Small intestine (tissue), 7 donors: Measurements from ENCODE around the gene GFRA1. TPM values are rescaled to one million over a fixed set of nuclear protein-coding genes. Genes with fewer than 3 reads are reported as not detected.
A peak's percentile ranks its signal among the peaks of the same experiment; 100 is the strongest.

Experiments
- DNase-seq, 2 donors: peaks; one replicate each; pipeline versions ENCODE4 v3.0.0 to v3.0.0-alpha.2; 2013
- FAIRE-seq: peaks from 2 replicates; lab custom pipeline; 2012; peaks lifted over from hg19 to GRCh38; lab: Jason Lieb, UNC
- H3K27ac ChIP-seq, 3 donors: one replicate each; pipeline ENCODE4 v1.5.1; 2013; ENCODE audit warnings: low read length in 2 of 3, mild to moderate bottlenecking in 2 of 3, control low read depth in 1 of 3, inconsistent platforms in 1 of 3, low read depth in 1 of 3, moderate library complexity in 1 of 3
- H3K27me3 ChIP-seq, 3 donors: one replicate each; pipeline ENCODE4 v1.6.1; 2013; ENCODE audit warnings: low read length in 3 of 3, inconsistent platforms in 1 of 3; ENCODE audit not compliant: control insufficient read depth in 3 of 3, insufficient read depth in 3 of 3
- H3K36me3 ChIP-seq, 3 donors: one replicate each; pipeline ENCODE4 v1.6.1; 2013; ENCODE audit warnings: low read length in 3 of 3, inconsistent platforms in 1 of 3, low read depth in 1 of 3, mild to moderate bottlenecking in 1 of 3, moderate library complexity in 1 of 3; ENCODE audit not compliant: control insufficient read depth in 3 of 3, insufficient read depth in 2 of 3
- H3K4me1 ChIP-seq, 3 donors: one replicate each; pipeline ENCODE4 v1.6.1; 2013; ENCODE audit warnings: low read length in 2 of 3, inconsistent platforms in 1 of 3, low read depth in 1 of 3, mild to moderate bottlenecking in 1 of 3, moderate library complexity in 1 of 3; ENCODE audit not compliant: control insufficient read depth in 3 of 3, insufficient read depth in 2 of 3
- H3K4me3 ChIP-seq, 3 donors: one replicate each; pipeline ENCODE4 v1.5.1; 2013; ENCODE audit warnings: low read length in 3 of 3, control low read depth in 1 of 3, inconsistent platforms in 1 of 3, low read depth in 1 of 3, mild to moderate bottlenecking in 1 of 3, moderate library complexity in 1 of 3
- H3K9me3 ChIP-seq, 2 donors: one replicate each; pipeline ENCODE4 v1.6.1; 2013; ENCODE audit warnings: low read depth in 1 of 2, low read length in 1 of 2; ENCODE audit not compliant: control insufficient read depth in 2 of 2, insufficient read depth in 1 of 2
- WGBS, 3 donors: extraction: QIAGEN DNeasy Blood & Tissue Kit; methylation state at CpG; one replicate each; pipeline ENCODE4 v1.1.7; 2013; 5-methylcytosine and 5-hydroxymethylcytosine counted together
- polyA plus RNA-seq, 4 donors: library from polyadenylated mRNA; stranded (reverse) in 3 of 4; unstranded in 1 of 4; fragments of 200-250 nt in 3 of 4; fragments of 120-200 nt in 1 of 4; gene quantifications; one replicate each; pipeline versions ENCODE4 v1.2.1 to v1.2.3, GENCODE V29; 2013
- donor health status: healthy with polysubstance abuse.
- donor health status: control.
- donor health status: control.
- donor health status: Bipolar disorder and iron deficiency.
- donor health status: healthy.

The GFRA1 gene
- polyA plus RNA-seq, 4 donors, result 0.22 to 7.4 (median 1.6) TPM

DNA sequence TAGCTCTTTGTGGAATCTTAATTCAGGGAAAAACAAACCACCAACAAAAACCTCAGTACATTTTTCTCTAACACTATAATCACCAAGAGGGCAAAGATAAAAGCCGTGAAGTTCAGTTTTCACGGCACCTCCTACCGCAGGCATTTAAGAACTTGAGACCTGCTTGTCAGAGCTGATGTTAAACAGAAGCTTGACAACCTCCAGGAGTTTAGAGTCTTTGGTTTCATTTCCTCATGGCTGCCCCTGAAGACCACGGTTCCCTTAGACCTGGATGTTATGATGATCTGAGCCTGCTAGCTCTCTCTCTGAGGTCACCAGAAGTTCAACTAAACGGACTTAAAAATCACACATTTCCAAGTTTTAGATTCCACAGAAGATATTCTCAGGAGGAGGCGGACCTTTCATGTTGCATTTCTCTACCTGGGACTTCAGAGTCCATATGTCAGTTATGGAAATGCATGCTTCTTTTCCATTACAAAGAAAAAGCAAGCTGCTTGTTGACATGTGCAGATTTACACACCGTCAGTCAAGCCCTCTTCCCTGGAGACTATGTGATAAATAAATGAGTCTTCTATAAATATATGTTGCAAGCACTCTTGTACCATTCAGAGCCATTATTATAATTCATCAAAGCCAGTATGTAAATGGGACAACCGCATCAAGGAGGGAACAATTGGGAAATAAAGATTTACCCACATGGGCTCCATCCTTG, 258.0 kb downstream of the GFRA1 start:
- peak in 1 of 2 donors; percentile 5 for DNase-seq
- no peak overlapping the region for H3K27ac ChIP-seq
- no peaks in the 10 kb centered on the region for H3K36me3 ChIP-seq
- H3K9me3 ChIP-seq, result no peaks in the 10 kb centered on the region
- no peaks in the 10 kb centered on the region for H3K4me1 ChIP-seq
- WGBS, 3 donors, result 36 to 41% (median 40%) methylated on average over 8 of the region's 8 CpGs
- H3K4me3 ChIP-seq, result no peak overlapping the region
- H3K27me3 ChIP-seq, result no peaks in the 10 kb centered on the region
- FAIRE-seq, result no peak

DNA sequence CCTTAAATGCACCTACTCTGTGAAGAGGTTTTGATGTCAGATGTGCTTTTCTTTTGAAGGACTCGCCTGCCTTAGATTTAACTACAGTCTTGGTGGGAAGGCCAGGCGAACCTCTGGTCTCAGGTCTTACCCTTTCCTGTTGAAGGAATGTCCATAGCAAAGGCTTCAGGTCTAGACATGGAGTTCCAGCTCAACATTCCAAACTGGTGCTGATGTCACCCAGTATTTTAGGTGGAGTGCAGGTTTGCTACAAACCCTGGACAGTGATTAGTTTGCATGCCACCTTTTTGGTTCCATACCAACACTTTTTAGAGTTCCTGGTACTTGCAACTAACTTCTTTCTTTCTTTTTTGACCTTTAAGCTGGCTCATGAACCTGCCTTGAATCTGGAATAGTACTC, 258.7 kb downstream of the GFRA1 start:
- no peaks in the 10 kb centered on the region for H3K36me3 ChIP-seq
- H3K27me3 ChIP-seq, result no peaks in the 10 kb centered on the region
- H3K9me3 ChIP-seq, result peaks cover 0 to 5% of the 10 kb centered on the region in 2 donors
- DNase-seq, result no peak
- H3K27ac ChIP-seq, result no peak overlapping the region
- WGBS, 3 donors, result 77 to 85% (median 85%) methylated on average over 2 of the region's 2 CpGs
- no peak overlapping the region for H3K4me3 ChIP-seq
- FAIRE-seq, result no peak
- no peaks in the 10 kb centered on the region for H3K4me1 ChIP-seq

DNA sequence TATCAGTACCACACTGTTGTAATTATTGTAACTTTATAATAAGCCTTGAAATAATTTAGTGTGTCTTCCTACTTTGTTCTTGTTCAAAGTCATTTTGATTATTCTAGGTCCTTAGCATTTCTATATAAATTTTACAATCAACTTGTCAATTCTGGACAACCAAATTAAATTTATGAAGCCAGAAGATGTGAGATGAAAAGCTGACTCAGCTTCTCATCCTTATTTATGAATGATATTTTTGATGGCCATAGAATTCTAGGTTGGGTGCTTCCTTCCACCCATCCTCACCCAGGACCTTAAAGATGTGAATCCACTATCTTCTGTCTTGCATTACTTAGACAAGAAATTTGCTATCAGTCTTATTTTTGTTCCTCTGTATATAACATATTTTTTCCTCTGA, 261.1 kb downstream of the GFRA1 start:
- H3K4me3 ChIP-seq, result no peak overlapping the region
- no peak overlapping the region for H3K27ac ChIP-seq
- no peaks in the 10 kb centered on the region for H3K4me1 ChIP-seq
- DNase-seq, result no peak
- FAIRE-seq, result no peak
- no peaks in the 10 kb centered on the region for H3K27me3 ChIP-seq
- peaks cover 0 to 5% of the 10 kb centered on the region in 2 donors for H3K9me3 ChIP-seq
- no peaks in the 10 kb centered on the region for H3K36me3 ChIP-seq

DNA sequence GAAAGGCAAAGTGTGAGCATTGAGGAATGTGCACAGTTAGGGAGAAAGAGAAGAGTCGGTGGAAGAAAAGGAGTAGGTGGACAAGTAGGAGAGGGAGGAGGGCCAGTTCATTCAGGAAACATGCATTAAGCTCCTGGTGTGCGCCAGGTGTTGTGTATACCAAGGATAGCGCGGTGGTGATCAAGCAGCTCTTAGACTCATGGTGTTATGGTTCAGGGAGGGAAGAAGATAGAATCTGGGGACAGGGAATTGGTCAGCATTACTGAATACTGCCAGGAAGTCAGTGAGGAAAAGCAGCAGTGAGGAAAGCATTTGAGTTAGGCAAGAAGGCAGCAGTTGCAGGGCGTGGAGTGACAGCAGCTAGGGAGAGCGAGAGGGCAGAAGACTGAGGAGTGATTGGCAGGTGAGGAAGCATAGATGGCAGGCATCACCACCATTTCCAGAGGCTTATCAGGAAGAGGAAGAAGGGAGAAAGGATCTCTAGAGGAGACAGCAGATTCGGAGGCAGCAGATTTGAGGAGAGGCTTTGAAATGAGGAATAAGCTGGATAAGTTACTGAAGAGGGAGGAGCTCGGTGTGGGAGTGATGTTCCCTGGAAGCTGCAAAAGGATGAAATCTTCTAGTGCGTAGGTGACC, 265.6 kb downstream of the GFRA1 start:
- Histone ChIP-seq H3K36me3 (no peaks in the 10 kb centered on the region), H3K27ac (no peak overlapping the region), H3K27me3 (no peaks in the 10 kb centered on the region), H3K4me1 (no peaks in the 10 kb centered on the region), H3K4me3 (no peak overlapping the region), H3K9me3 (peaks cover 0 to 5% of the 10 kb centered on the region in 2 donors)
- WGBS, 3 donors, result 76 to 82% (median 78%) methylated on average over 9 of the region's 9 CpGs
- FAIRE-seq (no peak), DNase-seq (no peak)

Other genes starting within 250 kb of the GFRA1 start
- gene CCDC172, start 51.2 kb upstream of the GFRA1 start, polyA plus RNA-seq, result not detected
- under 1 TPM in 1 of 4 donors, not detected in 3; 0.12 TPM for gene PNLIPRP3, start 154.6 kb upstream of the GFRA1 start, polyA plus RNA-seq